Endothelial cell of umbilical vein (primary cell): ENCODE results near the gene BCL11B. TPM values are rescaled to one million over a fixed set of nuclear protein-coding genes. Genes with fewer than 3 reads are reported as not detected.

ENCODE experiments used
- BruUV-seq: library from RNA; stranded (reverse); fragments of 400-500 nt; replicated peaks from 2 replicates; lab custom pipeline; 2021; lab: Mats Ljungman, UMichigan
- CTCF ChIA-PET: fragments of 300-600, 350-600 bp; sonication (Branson Sonifier 250); formaldehyde crosslinking; loops from one replicate; lab custom pipeline; 2021; ENCODE audit warnings: antibody characterized with exemption, inconsistent platforms; lab: Charles Lee
- POLR2A ChIA-PET: fragments of 300-600, 350-600 bp; sonication (Branson Sonifier 250); formaldehyde crosslinking; loops from one replicate; lab custom pipeline; 2021; ENCODE audit warnings: antibody characterized with exemption, inconsistent platforms; lab: Charles Lee
- DNase-seq: peaks from one replicate; pipeline ENCODE4 v3.0.0-alpha.2; 2011; ENCODE audit warnings: low read depth, low spot score
- FAIRE-seq: peaks from 2 replicates; lab custom pipeline; 2011; peaks lifted over from hg19 to GRCh38; lab: Jason Lieb, UNC
- H2AFZ ChIP-seq: 2 replicates; pipeline ENCODE4 v1.6.0; 2012; ENCODE audit warnings: low read depth, low read length, control low read depth, inconsistent platforms
- H3K27ac ChIP-seq: 2 replicates; pipeline ENCODE4 v1.5.1; 2011; ENCODE audit warnings: low read depth, mild to moderate bottlenecking, control low read depth, low read length, moderate library complexity; ENCODE audit not compliant: insufficient read depth
- H3K27me3 ChIP-seq, 2 experiments: 2 replicates each; pipeline versions ENCODE4 v1.6.0 to v1.6.1; 2011; ENCODE audit warnings: low read length in 2 of 2, mixed read lengths in 1 of 2; ENCODE audit not compliant: control insufficient read depth in 2 of 2, insufficient read depth in 2 of 2
- H3K36me3 ChIP-seq, 2 experiments: 2 replicates in 1 of 2; 3 replicates in 1 of 2; pipeline ENCODE4 v1.5.1; 2011; ENCODE audit warnings: low read length in 2 of 2, mild to moderate bottlenecking in 1 of 2, moderate library complexity in 1 of 2; ENCODE audit not compliant: control insufficient read depth in 2 of 2, insufficient read depth in 2 of 2; ENCODE audit errors: extremely low read depth in 1 of 2
- H3K4me1 ChIP-seq: 3 replicates; pipeline ENCODE4 v1.5.1; 2011; ENCODE audit warnings: mild to moderate bottlenecking, low read length; ENCODE audit not compliant: control insufficient read depth, insufficient read depth; ENCODE audit errors: extremely low read depth
- H3K4me2 ChIP-seq: 2 replicates; pipeline ENCODE4 v1.6.1; 2011; ENCODE audit warnings: low read length, control low read depth, mixed read lengths; ENCODE audit not compliant: insufficient read depth
- H3K4me3 ChIP-seq, 3 experiments: fragments of 200-600 bp in 1 of 3; sonication (generic), shearing (Covaris generic) in 1 of 3; replicated peaks in 1 of 3; 2 replicates each; pipeline ENCODE4 v1.5.1; 2011 to 2016; ENCODE audit warnings: control low read depth in 3 of 3, low read length in 3 of 3, mild to moderate bottlenecking in 2 of 3, inconsistent platforms in 1 of 3, low read depth in 1 of 3, moderate library complexity in 1 of 3; ENCODE audit not compliant: insufficient read depth in 1 of 3
- H3K79me2 ChIP-seq: 2 replicates; pipeline ENCODE4 v1.6.0; 2012; ENCODE audit warnings: low read length, inconsistent platforms; ENCODE audit not compliant: control insufficient read depth, insufficient read depth
- H3K9ac ChIP-seq: replicated peaks from 2 replicates; pipeline ENCODE3; 2011; ENCODE audit warnings: low read length, control low read depth; ENCODE audit not compliant: insufficient read depth; ENCODE audit errors: extremely low read depth
- H3K9me1 ChIP-seq: replicated peaks from 3 replicates; pipeline ENCODE4 v1.6.0; 2011; ENCODE audit warnings: mild to moderate bottlenecking, low read length; ENCODE audit not compliant: control insufficient read depth, insufficient read depth; ENCODE audit errors: extremely low read depth
- H3K9me3 ChIP-seq: replicated peaks from 2 replicates; pipeline ENCODE4 v1.5.1; 2012; ENCODE audit warnings: low read length, inconsistent platforms; ENCODE audit not compliant: control insufficient read depth, insufficient read depth
- H4K20me1 ChIP-seq: replicated peaks from 2 replicates; pipeline ENCODE3; 2011; ENCODE audit warnings: mild to moderate bottlenecking, low read length; ENCODE audit not compliant: control insufficient read depth, insufficient read depth; ENCODE audit errors: extremely low read depth
- CTCF ChIP-seq, 2 donors: IDR thresholded peaks; 1 replicate in 1 of 2; 2 replicates in 1 of 2; pipeline ENCODE4 v1.5.1; 2011; ENCODE audit warnings: low read length in 2 of 2, mild to moderate bottlenecking in 2 of 2, moderate library complexity in 2 of 2, control low read depth in 1 of 2, inconsistent platforms in 1 of 2, low read depth in 1 of 2; ENCODE audit not compliant: insufficient read depth in 1 of 2; ENCODE audit errors: extremely low read depth in 1 of 2
- EZH2 ChIP-seq: IDR thresholded peaks from 2 replicates; pipeline ENCODE4 v1.6.1; 2012; ENCODE audit warnings: borderline replicate concordance, low read depth, mild to moderate bottlenecking, moderate library complexity, low read length, inconsistent platforms; ENCODE audit not compliant: severe bottlenecking
- FOS ChIP-seq: IDR thresholded peaks from 2 replicates; pipeline ENCODE4 v1.6.1; 2011; ENCODE audit warnings: mild to moderate bottlenecking, low read length, moderate library complexity, borderline replicate concordance; ENCODE audit not compliant: insufficient read depth
- GATA2 ChIP-seq: IDR thresholded peaks from 2 replicates; pipeline ENCODE4 v1.7.0; 2011; ENCODE audit warnings: low read depth, mild to moderate bottlenecking, moderate library complexity, mixed read lengths, low read length; ENCODE audit not compliant: insufficient read length, insufficient read depth
- JUN ChIP-seq: IDR thresholded peaks from 2 replicates; pipeline ENCODE4 v1.6.1; 2011; ENCODE audit warnings: borderline replicate concordance, low read depth; ENCODE audit not compliant: insufficient read length, insufficient read depth
- MAX ChIP-seq: IDR thresholded peaks from 2 replicates; pipeline ENCODE4 v1.6.1; 2011; ENCODE audit not compliant: insufficient read depth, insufficient read length
- MYC ChIP-seq: IDR thresholded peaks from one replicate; pipeline ENCODE4 v1.6.1; 2011; ENCODE audit warnings: mild to moderate bottlenecking, low read depth, low read length
- POLR2A ChIP-seq: IDR thresholded peaks from 2 replicates; pipeline ENCODE4 v1.6.1; 2012; ENCODE audit warnings: low read depth, mild to moderate bottlenecking, control low read depth, low read length
- POLR2AphosphoS5 ChIP-seq: IDR thresholded peaks from 2 replicates; pipeline ENCODE4 v1.6.1; 2012; ENCODE audit warnings: low read depth, mild to moderate bottlenecking, control low read depth, low read length, moderate library complexity; ENCODE audit not compliant: insufficient read depth
- dilution Hi-C: fragments of 300-500 bp; cut with MboI; formaldehyde crosslinking; loops from one replicate; pipeline ENCODE4 v1.15.0; 2019; ENCODE audit warnings: low sequenced_read_pairs; ENCODE audit not compliant: extremely low pct_ligation_motif_present
- intact Hi-C: fragments of 100-400 bp; cut with micrococcal nuclease; formaldehyde crosslinking; loops from one replicate; pipeline ENCODE4 v1.10.0; 2022
- polyA plus RNA-seq, 4 experiments: library from polyadenylated mRNA; depleted of rRNA in 3 of 4; stranded (reverse) in 3 of 4; unstranded in 1 of 4; fragments of >200 nt; gene quantifications; 2 replicates each; pipeline versions ENCODE4 v1.2.1 to v1.2.3, GENCODE V29; 2011 to 2012; ENCODE audit warnings: missing spikeins in 1 of 4
- total RNA-seq: library from RNA; stranded (reverse); gene quantifications from 2 replicates; pipeline ENCODE4 v1.2.3, GENCODE V29; 2021

The BCL11B gene
- total and polyA plus RNA-seq, 2 donors (not counting 3 experiments of a cell fraction or from before 2014, with no cell fraction given), result 0.03 to 0.07 TPM

- H4K20me1 ChIP-seq, result no peaks in the 10 kb centered on the region
- DNase-seq (no peak), FAIRE-seq (no peak)
- dilution Hi-C loops (no loop called here), intact Hi-C loops (no loop called here)
- H3K9me1 ChIP-seq, result no peaks in the 10 kb centered on the region
- H3K9ac ChIP-seq, result no peak overlapping the region
- no peaks in the 10 kb centered on the region for H3K36me3 ChIP-seq
- no peak overlapping the region for H2AFZ ChIP-seq
- H3K9me3 ChIP-seq, result peaks cover 2% of the 10 kb centered on the region
- no peaks in the 10 kb centered on the region for H3K4me1 ChIP-seq
- POLR2A ChIA-PET, result no interaction called here
- no peak overlapping the region for H3K4me2 ChIP-seq
- no peaks in the 10 kb centered on the region for H3K27me3 ChIP-seq
- no peak overlapping the region for H3K27ac ChIP-seq
- no TSS peak for BruUV-seq
- no peak overlapping the region for H3K4me3 ChIP-seq
- TF ChIP-seq JUN, result no peak
- no peak for TF ChIP-seq FOS
- no peak for TF ChIP-seq MAX
- no peak for TF ChIP-seq POLR2A
- TF ChIP-seq POLR2AphosphoS5, result no peak
- no peak for TF ChIP-seq EZH2
- no peak for TF ChIP-seq CTCF (IDR thresholded peaks at IDR 0.05; ENCODE audit: extremely low read depth in 1 of 2, insufficient read depth in 1 of 2, low read depth in 1 of 2, low read length in 2 of 2)
- TF ChIP-seq GATA2, result no peak
- no peak for TF ChIP-seq MYC
- CTCF ChIA-PET, result no interaction called here
- no peaks in the 10 kb centered on the region for H3K79me2 ChIP-seq
These were observed 92.5 kb downstream of the BCL11B start for GRCh38 chr14:99179506-99179905.
